Left forelimb (tissue), 1 donor: ENCODE results near the gene HIPK3.
"Not testable (repeated sequence)": the region's sequence is repeated elsewhere in the genome, so short reads cannot be mapped to it uniquely, and the experiment has no call there.

Experiments
- DNase-seq: peaks from one replicate; pipeline ENCODE4 v3.0.0-alpha.2; 2018; ENCODE audit warnings: low spot score

Gene HIPK3

GRCh38 chr11:33362051-33362910 is 105.1 kb downstream of the HIPK3 start:
- DNase-seq, result no peak

- DNase-seq, result no peak
Measured at GRCh38 chr11:33366918-33367317, 109.7 kb downstream of the HIPK3 start.

- DNase-seq, result not testable (repeated sequence)
Measured at GRCh38 chr11:33368475-33368874, 111.3 kb downstream of the HIPK3 start.

GRCh38 chr11:33368931-33369330 is 111.8 kb downstream of the HIPK3 start:
- DNase-seq, result no peak

GRCh38 chr11:33373636-33374035 is 116.5 kb downstream of the HIPK3 start:
- DNase-seq, result no peak

- DNase-seq, result no peak
Measured at GRCh38 chr11:33375236-33375635, 118.1 kb downstream of the HIPK3 start.

- no peak for DNase-seq
Measured at GRCh38 chr11:33375688-33376311, 118.6 kb downstream of the HIPK3 start, which contains the start of gene KIAA1549L. KIAA1549L (plus strand) TSS chr11:33376108.

GRCh38 chr11:33376331-33377310 is 119.4 kb downstream of the HIPK3 start:
- no peak for DNase-seq

- DNase-seq, result no peak
Measured at GRCh38 chr11:33377412-33378370, 120.5 kb downstream of the HIPK3 start.

GRCh38 chr11:33379947-33380346 is 122.8 kb downstream of the HIPK3 start:
- DNase-seq, result no peak

- DNase-seq, result no peak
Measured at GRCh38 chr11:33383075-33383919, 126.1 kb downstream of the HIPK3 start.

GRCh38 chr11:33383920-33384209 is 126.7 kb downstream of the HIPK3 start:
- DNase-seq, result no peak

- DNase-seq, result no peak
Measured at GRCh38 chr11:33384220-33384619, 127.0 kb downstream of the HIPK3 start.

- no peak for DNase-seq
Measured at GRCh38 chr11:33387581-33387980, 130.4 kb downstream of the HIPK3 start.

- DNase-seq, result no peak
Measured at GRCh38 chr11:33387996-33388395, 130.8 kb downstream of the HIPK3 start.

- DNase-seq, result no peak
Measured at GRCh38 chr11:33388793-33389525, 131.8 kb downstream of the HIPK3 start.

GRCh38 chr11:33389635-33390034 is 132.5 kb downstream of the HIPK3 start:
- no peak for DNase-seq

GRCh38 chr11:33390944-33391892 is 134.0 kb downstream of the HIPK3 start:
- DNase-seq, result no peak

- no peak for DNase-seq
Measured at GRCh38 chr11:33391893-33392251, 134.7 kb downstream of the HIPK3 start.
